HEK293 (cell line): Measurements from ENCODE around the gene CDCA5.

Experiments used
- CTCF ChIA-PET: fragments of 350-600 bp; formaldehyde crosslinking; extraction: SDS; loops from one replicate; lab custom pipeline; 2021; ENCODE audit warnings: antibody characterized with exemption; lab: Yijun Ruan, JAX
- POLR2A ChIA-PET: fragments of 300-600 bp; formaldehyde crosslinking; extraction: SDS; loops from one replicate; lab custom pipeline; 2020; ENCODE audit warnings: antibody characterized with exemption, inconsistent platforms; lab: Yijun Ruan, JAX
- H3K27ac ChIP-seq: fragments of 200-500 bp; sonication (Bioruptor generic); 2 replicates; pipeline ENCODE4 v1.5.1; 2014; ENCODE audit warnings: low read depth, low read length, control low read depth, inconsistent platforms; ENCODE audit errors: extremely low read depth
- H3K36me3 ChIP-seq, 2 experiments: fragments of 200-500 bp in 1 of 2; sonication (Bioruptor generic) in 1 of 2; 1 replicate in 1 of 2; 2 replicates in 1 of 2; pipeline ENCODE4 v1.5.1; 2014 to 2017; ENCODE audit warnings: inconsistent platforms in 2 of 2, low read length in 2 of 2; ENCODE audit not compliant: control insufficient read depth in 2 of 2, insufficient read depth in 1 of 2
- H3K4me1 ChIP-seq: fragments of 200-500 bp; sonication (Bioruptor generic); 2 replicates; pipeline ENCODE4 v1.5.1; 2014; ENCODE audit warnings: mild to moderate bottlenecking, low read length, inconsistent platforms; ENCODE audit not compliant: control insufficient read depth, insufficient read depth
- H3K4me3 ChIP-seq: 2 replicates; pipeline ENCODE4 v1.5.1; 2011; ENCODE audit warnings: low read depth, mild to moderate bottlenecking, control low read depth, low read length, moderate library complexity
- H3K9me3 ChIP-seq: fragments of 200-500 bp; sonication (Bioruptor generic); 2 replicates; pipeline ENCODE4 v1.5.1; 2014; ENCODE audit warnings: low read depth, low read length, inconsistent platforms; ENCODE audit not compliant: control insufficient read depth, insufficient read depth
- HIC1 ChIP-seq: fragments of 450-650 bp; formaldehyde crosslinking; IDR thresholded peaks from 2 replicates; pipeline ENCODE4 v1.5.1; 2016; ENCODE audit warnings: missing biosample characterization, missing genetic modification characterization
- PRDM2 ChIP-seq: fragments of 450-650 bp; formaldehyde crosslinking; IDR thresholded peaks from 2 replicates; pipeline ENCODE4 v1.5.1; 2016; ENCODE audit warnings: missing biosample characterization, missing genetic modification characterization, borderline replicate concordance
- PRDM6 ChIP-seq: fragments of 450-650 bp; formaldehyde crosslinking; IDR thresholded peaks from 2 replicates; pipeline ENCODE4 v1.5.1; 2017; ENCODE audit warnings: missing biosample characterization, missing genetic modification characterization
- REST ChIP-seq: fragments of 450-650 bp; formaldehyde crosslinking; IDR thresholded peaks from 2 replicates; pipeline ENCODE4 v1.5.1; 2016; ENCODE audit warnings: missing biosample characterization, missing genetic modification characterization
- SP3 ChIP-seq: fragments of 450-650 bp; formaldehyde crosslinking; IDR thresholded peaks from 2 replicates; pipeline ENCODE4 v1.5.1; 2016; ENCODE audit warnings: missing biosample characterization, missing genetic modification characterization
- SP7 ChIP-seq: fragments of 450-650 bp; formaldehyde crosslinking; IDR thresholded peaks from 2 replicates; pipeline ENCODE4 v1.5.1; 2016; ENCODE audit warnings: missing biosample characterization, missing genetic modification characterization
- ZBTB21 ChIP-seq: fragments of 450-650 bp; formaldehyde crosslinking; IDR thresholded peaks from 2 replicates; pipeline ENCODE4 v1.5.1; 2017; ENCODE audit warnings: missing biosample characterization, missing genetic modification characterization
- ZNF155 ChIP-seq: fragments of 450-650 bp; formaldehyde crosslinking; IDR thresholded peaks from 2 replicates; pipeline ENCODE4 v1.5.1; 2016; ENCODE audit warnings: missing biosample characterization, missing genetic modification characterization
- ZNF157 ChIP-seq: fragments of 450-650 bp; formaldehyde crosslinking; IDR thresholded peaks from 2 replicates; pipeline ENCODE4 v1.5.1; 2016; ENCODE audit warnings: missing biosample characterization, missing genetic modification characterization
- ZNF174 ChIP-seq: fragments of 450-650 bp; formaldehyde crosslinking; IDR thresholded peaks from 2 replicates; pipeline ENCODE4 v1.5.0; 2017; ENCODE audit warnings: missing biosample characterization, mild to moderate bottlenecking, missing genetic modification characterization
- ZNF266 ChIP-seq: fragments of 450-650 bp; formaldehyde crosslinking; IDR thresholded peaks from 2 replicates; pipeline ENCODE4 v1.5.1; 2016; ENCODE audit warnings: missing biosample characterization, missing genetic modification characterization, low read depth
- ZNF362 ChIP-seq: fragments of 450-650 bp; formaldehyde crosslinking; IDR thresholded peaks from 2 replicates; pipeline ENCODE4 v1.5.1; 2016; ENCODE audit warnings: missing biosample characterization, missing genetic modification characterization
- ZNF449 ChIP-seq: fragments of 450-650 bp; formaldehyde crosslinking; IDR thresholded peaks from 2 replicates; pipeline ENCODE4 v1.5.1; 2017; ENCODE audit warnings: missing biosample characterization, mild to moderate bottlenecking, missing genetic modification characterization, moderate library complexity
- ZNF529 ChIP-seq: fragments of 450-650 bp; formaldehyde crosslinking; IDR thresholded peaks from 2 replicates; pipeline ENCODE4 v1.5.1; 2017; ENCODE audit warnings: missing genetic modification characterization, missing biosample characterization; ENCODE audit not compliant: insufficient replicate concordance
- ZNF621 ChIP-seq: fragments of 450-650 bp; formaldehyde crosslinking; IDR thresholded peaks from 2 replicates; pipeline ENCODE4 v1.5.1; 2017; ENCODE audit warnings: missing biosample characterization, missing genetic modification characterization
- ZNF843 ChIP-seq: fragments of 450-650 bp; formaldehyde crosslinking; IDR thresholded peaks from 2 replicates; pipeline ENCODE4 v1.5.1; 2016; ENCODE audit warnings: missing biosample characterization, missing genetic modification characterization

The CDCA5 gene

GRCh38 chr11:65113839-65114238 lies 30.0 kb upstream of the CDCA5 start:
- peaks cover under 1 to 46% of the 10 kb centered on the region in 2 experiments; a peak in 2 of 3 replicates for H3K36me3 ChIP-seq
- no peaks in the 10 kb centered on the region for H3K9me3 ChIP-seq
- ChIA-PET CTCF (interaction anchor here (0.6 to 4.8 kb wide), 3 partner anchors 13 to 68 kb away, joined by 3 to 110 read pairs (median 3); partner anchors contain the start of gene VPS51), POLR2A (interaction anchor here (0.9 to 5.0 kb wide), 5 partner anchors 8 to 850 kb away, joined by 3 to 57 read pairs (median 4); partner anchors contain the start of genes FAU, MRPL49 and VPS51)
- no peak overlapping the region for H3K4me3 ChIP-seq
- peaks cover 6% of the 10 kb centered on the region for H3K4me1 ChIP-seq
- no peak overlapping the region for H3K27ac ChIP-seq
- TF ChIP-seq ZNF155, result no peak
- no peak for TF ChIP-seq ZNF529 (tag by site-specific recombination)
- no peak for TF ChIP-seq PRDM2 (tag by site-specific recombination)
- TF ChIP-seq PRDM6, result no peak
- TF ChIP-seq ZNF157 (tag by site-specific recombination), result no peak
- no peak for TF ChIP-seq ZNF843
- TF ChIP-seq ZNF621 (tag by site-specific recombination), result no peak
- no peak for TF ChIP-seq SP7 (tag by site-specific recombination)

- ChIA-PET POLR2A (interaction anchor here (0.6 to 5.0 kb wide), 8 partner anchors 8 to 849 kb away, joined by 3 to 57 read pairs (median 5); partner anchors contain the start of genes CAPN1, FAU, MRPL49 and VPS51), CTCF (interaction anchor here (0.6 to 4.8 kb wide), 15 partner anchors 8 to 783 kb away, joined by 3 to 110 read pairs (median 3); partner anchors contain the start of genes FAU, MRPL49 and VPS51)
- Histone ChIP-seq H3K36me3 (peaks cover 0 to 46% of the 10 kb centered on the region in 2 experiments; a peak in 2 of 3 replicates), H3K9me3 (no peaks in the 10 kb centered on the region), H3K27ac (peak overlapping the region; percentile 72; the same call in 1 of the 2 replicates), H3K4me1 (peaks cover 6% of the 10 kb centered on the region), H3K4me3 (peak overlapping the region; percentile 67)
- TF ChIP-seq ZBTB21 (tag by site-specific recombination), result no peak
- peak; percentile 88 for TF ChIP-seq ZNF449 (tag by site-specific recombination)
- TF ChIP-seq SP3 (tag by site-specific recombination), result no peak
- no peak for TF ChIP-seq ZNF174
- no peak for TF ChIP-seq ZNF362 (tag by site-specific recombination)
- TF ChIP-seq ZNF529 (tag by site-specific recombination), result no peak
- no peak for TF ChIP-seq HIC1 (tag by site-specific recombination)
- TF ChIP-seq REST (tag by site-specific recombination), result no peak
- TF ChIP-seq ZNF266 (tag by site-specific recombination), result no peak
Measured at GRCh38 chr11:65113361-65113756, 29.5 kb upstream of the CDCA5 start.
